HUES64 (cell line): ENCODE data around the gene SPOCK2.

ENCODE experiments used
- H3K27ac ChIP-seq: 2 replicates; pipeline ENCODE4 v1.7.0; 2013; ENCODE audit warnings: low read depth, low read length, inconsistent platforms
- H3K27me3 ChIP-seq: 2 replicates; pipeline ENCODE4 v1.6.1; 2013; ENCODE audit warnings: mild to moderate bottlenecking, low read length; ENCODE audit not compliant: insufficient read depth
- H3K36me3 ChIP-seq: 2 replicates; pipeline ENCODE4 v1.6.1; 2013; ENCODE audit warnings: mild to moderate bottlenecking, low read length; ENCODE audit not compliant: insufficient read depth
- H3K4me1 ChIP-seq: 2 replicates; pipeline ENCODE4 v1.6.1; 2013; ENCODE audit warnings: mild to moderate bottlenecking, low read length, moderate library complexity; ENCODE audit not compliant: insufficient read depth
- H3K4me3 ChIP-seq: 2 replicates; pipeline ENCODE4 v1.5.1; 2013; ENCODE audit warnings: mild to moderate bottlenecking, low read length, moderate library complexity
- H3K9ac ChIP-seq: 2 replicates; pipeline ENCODE4 v1.6.1; 2013; ENCODE audit warnings: mild to moderate bottlenecking, low read depth, low read length
- H3K9me3 ChIP-seq: 2 replicates; pipeline ENCODE4 v1.6.1; 2013; ENCODE audit warnings: low read depth, low read length; ENCODE audit not compliant: insufficient read depth
- WGBS: fragments of 150-250, 120-280 bp; methylation state at CpG from one replicate; pipeline ENCODE4 v1.1.7; 2013; ENCODE audit warnings: missing lambda C conversion rate; 5-methylcytosine and 5-hydroxymethylcytosine counted together

Gene SPOCK2

GRCh38 chr10:72022228-72022627, 66.1 kb downstream of the SPOCK2 start:
- H3K4me3 ChIP-seq: no peak overlapping the region
- H3K36me3 ChIP-seq: no peaks in the 10 kb centered on the region
- H3K4me1 ChIP-seq: no peaks in the 10 kb centered on the region; the same call in 1 of the 2 replicates
- no peaks in the 10 kb centered on the region for H3K27me3 ChIP-seq
- over 99% methylated on average over 5 of the region's 6 CpGs for WGBS
- no peaks in the 10 kb centered on the region for H3K9me3 ChIP-seq
- no peak overlapping the region for H3K27ac ChIP-seq
- H3K9ac ChIP-seq: no peak overlapping the region

DNA sequence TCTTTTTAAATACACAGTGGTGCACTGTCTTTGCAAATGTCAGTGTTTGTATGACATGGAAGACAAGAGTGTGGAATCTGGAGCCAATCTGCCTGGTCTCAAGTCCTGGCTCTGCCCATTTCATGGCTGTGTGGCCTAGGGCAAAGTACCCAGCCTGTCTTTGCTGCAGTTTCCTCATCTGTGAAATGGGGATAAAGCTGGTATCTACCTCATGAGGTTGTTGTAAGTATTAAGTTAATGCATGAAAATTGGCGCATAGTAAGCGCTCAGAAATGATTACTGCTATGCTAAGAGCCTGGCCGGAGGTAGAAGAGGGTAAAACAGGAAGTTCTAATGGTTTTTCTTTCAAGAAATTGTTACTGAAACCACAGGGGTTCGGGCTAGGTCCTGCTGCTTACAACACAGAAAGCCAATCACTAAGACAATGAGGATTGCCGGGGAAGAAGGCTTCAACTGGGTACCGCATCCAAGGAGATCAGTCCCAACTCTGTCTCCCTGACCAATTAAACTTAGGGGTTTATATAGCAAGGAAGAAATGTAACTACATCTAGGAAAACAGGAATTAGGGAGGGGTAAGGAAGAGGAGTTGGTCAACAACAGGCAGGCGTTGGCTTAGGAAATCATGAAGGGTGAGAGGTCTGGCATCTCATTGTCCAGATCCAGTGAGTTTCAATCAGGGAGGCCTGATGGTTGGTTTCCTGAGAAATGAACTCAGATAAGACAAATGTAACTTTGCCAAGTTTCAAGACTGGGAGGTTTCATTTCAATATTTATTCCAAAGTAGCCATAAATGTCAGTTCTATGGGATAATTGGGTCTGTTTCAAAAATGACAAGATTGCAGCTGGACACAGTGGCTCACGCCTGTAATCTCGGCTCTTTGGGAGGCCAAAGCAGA, 67.2 kb downstream of the SPOCK2 start:
- no peaks in the 10 kb centered on the region for H3K27me3 ChIP-seq
- H3K27ac ChIP-seq: no peak overlapping the region
- no peaks in the 10 kb centered on the region for H3K36me3 ChIP-seq
- H3K9ac ChIP-seq: no peak overlapping the region
- no peak overlapping the region for H3K4me3 ChIP-seq
- WGBS: 85% methylated on average over 9 of the region's 9 CpGs
- no peaks in the 10 kb centered on the region for H3K9me3 ChIP-seq
- no peaks in the 10 kb centered on the region; the same call in 1 of the 2 replicates for H3K4me1 ChIP-seq

GRCh38 chr10:72019085-72019876, 69.1 kb downstream of the SPOCK2 start:
- Histone ChIP-seq H3K27ac (no peak overlapping the region), H3K36me3 (no peaks in the 10 kb centered on the region), H3K9ac (no peak overlapping the region), H3K4me3 (no peak overlapping the region), H3K9me3 (no peaks in the 10 kb centered on the region), H3K4me1 (no peaks in the 10 kb centered on the region; the same call in 1 of the 2 replicates), H3K27me3 (no peaks in the 10 kb centered on the region)
- WGBS: 95% methylated on average over 11 of the region's 11 CpGs

- WGBS: 93% methylated on average over 12 of the region's 13 CpGs
- no peaks in the 10 kb centered on the region; the same call in 1 of the 2 replicates for H3K4me1 ChIP-seq
- H3K4me3 ChIP-seq: no peak overlapping the region
- H3K36me3 ChIP-seq: no peaks in the 10 kb centered on the region
- H3K27me3 ChIP-seq: no peaks in the 10 kb centered on the region
- no peak overlapping the region for H3K9ac ChIP-seq
- H3K9me3 ChIP-seq: no peaks in the 10 kb centered on the region
- H3K27ac ChIP-seq: no peak overlapping the region
Observed at GRCh38 chr10:72016608-72017300, 71.6 kb downstream of the SPOCK2 start.

DNA sequence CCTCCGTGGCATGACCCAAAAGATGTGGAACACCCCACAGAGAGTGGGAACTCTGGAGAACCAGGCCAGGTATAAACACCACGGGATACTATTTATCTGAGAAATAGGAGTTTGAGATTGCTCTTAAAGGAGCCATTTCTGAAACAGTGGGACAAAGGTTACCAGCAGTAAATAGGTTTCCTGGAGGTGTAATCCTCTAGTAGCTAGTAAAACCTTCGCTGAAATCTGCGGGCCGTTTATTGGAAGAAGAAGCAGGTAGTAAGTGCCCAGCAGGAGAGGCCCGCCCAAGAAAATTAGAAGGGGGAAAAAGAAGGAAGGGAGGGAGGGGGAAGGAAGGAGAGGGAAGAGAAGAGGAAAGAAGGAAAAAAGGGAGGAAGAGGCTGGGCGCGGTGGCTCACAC, 72.5 kb downstream of the SPOCK2 start:
- 75% methylated on average over 8 of the region's 8 CpGs for WGBS
- Histone ChIP-seq H3K4me1 (no peaks in the 10 kb centered on the region; the same call in 1 of the 2 replicates), H3K9ac (no peak overlapping the region), H3K9me3 (no peaks in the 10 kb centered on the region), H3K27me3 (no peaks in the 10 kb centered on the region), H3K36me3 (no peaks in the 10 kb centered on the region), H3K27ac (no peak overlapping the region), H3K4me3 (no peak overlapping the region)

DNA sequence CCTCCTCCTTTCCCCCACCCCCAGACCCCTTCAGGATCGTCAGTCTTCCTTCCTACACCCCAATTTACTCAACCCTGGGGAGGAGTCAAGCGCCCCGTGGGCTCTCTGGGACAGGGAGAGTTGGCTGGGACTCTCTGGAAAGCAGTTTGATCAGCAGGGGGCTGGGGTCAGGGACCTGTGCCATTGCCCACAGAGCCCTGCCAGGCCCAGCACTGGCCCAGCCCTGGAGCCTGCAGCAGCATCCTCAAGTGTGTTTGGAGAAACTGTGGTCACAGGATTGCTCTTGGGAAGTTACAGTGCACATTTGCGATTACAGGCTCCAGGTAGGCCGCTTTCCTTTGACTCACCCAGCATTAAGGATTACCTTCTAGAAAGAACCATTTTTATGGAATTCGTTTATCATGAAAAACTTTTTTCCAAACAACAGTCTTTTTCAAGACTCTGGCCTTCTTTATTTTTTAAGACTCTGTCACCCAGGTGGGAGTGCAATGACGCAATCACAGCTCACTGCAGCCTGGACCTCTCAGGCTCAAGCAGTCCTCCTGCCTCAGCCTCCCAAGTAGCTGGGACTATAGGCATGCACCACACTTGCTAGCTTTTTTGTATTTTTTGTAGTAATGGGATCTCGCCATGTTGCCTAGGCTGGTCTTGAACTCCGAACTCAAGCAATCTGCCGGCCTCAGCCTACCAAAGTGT, 73.4 kb downstream of the SPOCK2 start:
- WGBS: 93% methylated on average over 9 of the region's 10 CpGs
- Histone ChIP-seq H3K4me3 (no peak overlapping the region), H3K27me3 (no peaks in the 10 kb centered on the region), H3K9me3 (no peaks in the 10 kb centered on the region), H3K4me1 (peaks cover under 1% of the 10 kb centered on the region; the same call in 1 of the 2 replicates), H3K27ac (no peak overlapping the region), H3K36me3 (no peaks in the 10 kb centered on the region), H3K9ac (no peak overlapping the region)

DNA sequence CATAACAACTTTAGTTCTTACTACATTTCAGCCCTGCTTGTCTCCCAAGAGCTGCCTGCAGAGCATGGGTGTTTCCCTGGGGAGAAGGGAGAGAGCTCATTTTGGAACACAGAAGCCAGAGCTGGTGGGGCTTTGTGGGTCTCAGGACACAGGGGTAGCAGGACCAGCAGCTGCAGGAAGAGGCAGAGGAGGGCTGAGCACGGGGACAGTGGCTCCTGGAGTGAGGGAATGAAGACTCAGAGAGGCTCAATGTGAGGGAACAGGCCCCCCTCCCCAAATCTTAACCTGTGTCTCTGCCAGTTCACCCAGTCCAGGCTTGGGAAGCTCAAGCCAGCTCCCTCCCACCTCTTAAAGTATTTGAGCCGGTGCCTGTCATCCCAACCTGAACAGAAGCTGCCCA, 74.2 kb downstream of the SPOCK2 start:
- H3K27me3 ChIP-seq: no peaks in the 10 kb centered on the region
- 64% methylated on average over 2 of the region's 2 CpGs for WGBS

GRCh38 chr10:72013202-72013945, 75.0 kb downstream of the SPOCK2 start:
- Histone ChIP-seq H3K27me3 (no peaks in the 10 kb centered on the region), H3K4me3 (no peak overlapping the region), H3K9me3 (no peaks in the 10 kb centered on the region), H3K36me3 (0 out of 2 replicates have a peak, but pooled peaks cover 5% of the 10 kb centered on the region), H3K9ac (no peak overlapping the region), H3K27ac (no peak overlapping the region), H3K4me1 (peaks cover 13% of the 10 kb centered on the region; the same call in 1 of the 2 replicates)
- 85% methylated on average over 13 of the region's 13 CpGs for WGBS

More for the DNA sequence above, 74.2 kb downstream of the SPOCK2 start:
- Histone ChIP-seq H3K4me3 (no peak overlapping the region), H3K9me3 (no peaks in the 10 kb centered on the region), H3K36me3 (no peaks in the 10 kb centered on the region), H3K27ac (no peak overlapping the region), H3K9ac (0 out of 2 replicates have a peak overlapping the region, but pooled peaks have one; percentile 12), H3K4me1 (peaks cover 8% of the 10 kb centered on the region; the same call in 1 of the 2 replicates)

- Histone ChIP-seq H3K9ac (no peak overlapping the region), H3K4me3 (no peak overlapping the region), H3K27me3 (no peaks in the 10 kb centered on the region), H3K36me3 (0 out of 2 replicates have a peak, but pooled peaks cover 5% of the 10 kb centered on the region), H3K9me3 (no peaks in the 10 kb centered on the region), H3K27ac (no peak overlapping the region), H3K4me1 (peaks cover 13% of the 10 kb centered on the region; the same call in 1 of the 2 replicates)
- WGBS: 81% methylated on average over 7 of the region's 7 CpGs
Observed at GRCh38 chr10:72012796-72013195, 75.6 kb downstream of the SPOCK2 start.
